ENCODE data around the gene DNAJB6. TPM values are rescaled to one million over a fixed set of nuclear protein-coding genes. Genes with fewer than 3 reads are reported as not detected.

DNAJB6 gene
- total RNA-seq, 2 donors from 2014 or later: 126 to 174 TPM

DNA sequence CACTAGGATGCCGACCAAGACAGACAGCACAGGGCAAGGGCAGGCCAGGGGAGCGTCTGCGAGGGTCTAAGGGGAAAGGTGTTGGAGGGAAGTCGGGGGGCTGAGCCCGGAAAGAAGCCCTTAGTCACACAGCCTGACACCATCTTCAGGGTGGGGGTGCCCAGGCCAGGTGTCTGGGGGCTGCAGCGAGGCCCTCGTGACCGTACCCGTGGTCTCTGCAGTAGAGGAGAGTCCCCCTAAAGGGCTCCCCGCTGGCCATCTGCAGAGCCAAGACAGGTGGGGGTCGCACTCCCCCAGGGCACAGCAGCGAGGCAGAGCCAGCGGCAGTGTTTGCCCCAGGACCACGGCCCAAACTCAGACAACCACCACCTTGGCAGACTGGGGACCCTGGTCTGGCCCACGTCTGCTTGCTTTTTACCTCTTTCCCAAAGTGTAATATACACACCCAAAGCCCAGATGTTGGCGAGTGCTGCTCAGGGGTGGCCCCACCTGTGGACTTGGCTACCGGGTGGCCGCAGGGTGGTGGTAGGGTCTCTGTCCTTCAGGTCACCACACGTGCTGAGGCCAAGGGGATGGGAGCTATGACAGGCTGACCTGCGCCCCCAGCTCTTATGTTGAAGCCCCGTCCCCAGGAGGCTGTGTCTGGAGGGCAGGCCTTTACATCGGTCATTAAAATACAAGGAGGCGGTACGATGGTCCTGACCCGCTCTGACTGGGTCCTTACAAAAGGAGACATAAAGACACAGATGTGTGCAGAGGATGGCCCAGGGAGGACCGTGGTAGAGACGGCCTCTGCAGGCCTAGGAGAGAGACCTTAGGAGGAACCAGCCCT lies 107.4 kb downstream of the DNAJB6 start:
- no peaks in the 10 kb centered on the region for H3K36me3 Mint-ChIP-seq (ENCODE audit: low read depth)
- Histone ChIP-seq H3K4me3 (ENCODE audit: low read length) (no peak overlapping the region), H3K4me1 (ENCODE audit: control insufficient read depth, insufficient read depth, low read length) (no peaks in the 10 kb centered on the region), H3K36me3 (ENCODE audit: control insufficient read depth, insufficient read depth, low read length) (no peaks in the 10 kb centered on the region), H3K27me3 (ENCODE audit: control insufficient read depth, insufficient read depth, low read length, poor library complexity, severe bottlenecking) (no peaks in the 10 kb centered on the region), H3K9ac (ENCODE audit: extremely low read depth, low read length, poor library complexity, severe bottlenecking) (no peak overlapping the region), H3K9me3 (ENCODE audit: control insufficient read depth, low read length) (peaks cover 10% of the 10 kb centered on the region), H3K27ac (ENCODE audit: low read depth, low read length) (no peak overlapping the region)
- no peaks in the 10 kb centered on the region for H3K4me1 Mint-ChIP-seq
- WGBS, 2 experiments (ENCODE audit: insufficient coverage in 1 of 2, insufficient read length in 1 of 2): 80 to 83% methylated on average over 18 to 27 of the region's 27 CpGs
- DNase-seq: no peak
- H3K4me3 Mint-ChIP-seq: no peak overlapping the region
- TF ChIP-seq, protein P1, sequence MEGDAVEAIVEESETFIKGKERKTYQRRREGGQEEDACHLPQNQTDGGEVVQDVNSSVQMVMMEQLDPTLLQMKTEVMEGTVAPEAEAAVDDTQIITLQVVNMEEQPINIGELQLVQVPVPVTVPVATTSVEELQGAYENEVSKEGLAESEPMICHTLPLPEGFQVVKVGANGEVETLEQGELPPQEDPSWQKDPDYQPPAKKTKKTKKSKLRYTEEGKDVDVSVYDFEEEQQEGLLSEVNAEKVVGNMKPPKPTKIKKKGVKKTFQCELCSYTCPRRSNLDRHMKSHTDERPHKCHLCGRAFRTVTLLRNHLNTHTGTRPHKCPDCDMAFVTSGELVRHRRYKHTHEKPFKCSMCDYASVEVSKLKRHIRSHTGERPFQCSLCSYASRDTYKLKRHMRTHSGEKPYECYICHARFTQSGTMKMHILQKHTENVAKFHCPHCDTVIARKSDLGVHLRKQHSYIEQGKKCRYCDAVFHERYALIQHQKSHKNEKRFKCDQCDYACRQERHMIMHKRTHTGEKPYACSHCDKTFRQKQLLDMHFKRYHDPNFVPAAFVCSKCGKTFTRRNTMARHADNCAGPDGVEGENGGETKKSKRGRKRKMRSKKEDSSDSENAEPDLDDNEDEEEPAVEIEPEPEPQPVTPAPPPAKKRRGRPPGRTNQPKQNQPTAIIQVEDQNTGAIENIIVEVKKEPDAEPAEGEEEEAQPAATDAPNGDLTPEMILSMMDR (conservative IDR thresholded peaks at IDR 0.05): no peak
- peaks cover 32% of the 10 kb centered on the region for H3K9me3 Mint-ChIP-seq
- no peak overlapping the region for H3K27ac Mint-ChIP-seq
- peaks cover 4% of the 10 kb centered on the region for H3K27me3 Mint-ChIP-seq (ENCODE audit: insufficient read depth)

DNA sequence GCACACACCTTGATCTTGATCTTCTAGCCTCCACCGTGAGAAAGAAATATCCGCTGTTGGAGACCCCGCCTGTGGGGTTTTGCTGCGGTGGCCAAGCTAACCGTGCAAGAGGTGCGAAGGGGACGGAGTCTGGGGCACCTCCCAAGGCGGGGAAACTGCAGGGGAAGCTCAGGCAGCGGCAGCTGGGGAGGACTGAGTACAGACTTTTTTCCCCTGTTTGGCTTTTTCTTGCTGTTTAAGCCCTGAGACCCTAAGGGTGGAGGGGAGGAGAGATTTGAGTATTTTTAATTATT lies 108.0 kb downstream of the DNAJB6 start:
- Histone ChIP-seq H3K9ac (ENCODE audit: extremely low read depth, low read length, poor library complexity, severe bottlenecking) (no peak overlapping the region), H3K27ac (ENCODE audit: low read depth, low read length) (no peak overlapping the region), H3K9me3 (ENCODE audit: control insufficient read depth, low read length) (peaks cover 4% of the 10 kb centered on the region), H3K4me1 (ENCODE audit: control insufficient read depth, insufficient read depth, low read length) (no peaks in the 10 kb centered on the region), H3K4me3 (ENCODE audit: low read length) (no peak overlapping the region), H3K36me3 (ENCODE audit: control insufficient read depth, insufficient read depth, low read length) (no peaks in the 10 kb centered on the region), H3K27me3 (ENCODE audit: control insufficient read depth, insufficient read depth, low read length, poor library complexity, severe bottlenecking) (no peaks in the 10 kb centered on the region)
- Mint-ChIP-seq H3K9me3 (peaks cover 27% of the 10 kb centered on the region), H3K27ac (no peak overlapping the region), H3K27me3 (ENCODE audit: insufficient read depth) (peaks cover 4% of the 10 kb centered on the region), H3K4me3 (no peak overlapping the region), H3K4me1 (no peaks in the 10 kb centered on the region), H3K36me3 (ENCODE audit: low read depth) (no peaks in the 10 kb centered on the region)
- DNase-seq: no peak
- 53 to 66% methylated on average over 2 to 9 of the region's 9 CpGs for WGBS, 2 experiments (ENCODE audit: insufficient coverage in 1 of 2, insufficient read length in 1 of 2)
- TF ChIP-seq, protein P1 (conservative IDR thresholded peaks at IDR 0.05): no peak

DNA sequence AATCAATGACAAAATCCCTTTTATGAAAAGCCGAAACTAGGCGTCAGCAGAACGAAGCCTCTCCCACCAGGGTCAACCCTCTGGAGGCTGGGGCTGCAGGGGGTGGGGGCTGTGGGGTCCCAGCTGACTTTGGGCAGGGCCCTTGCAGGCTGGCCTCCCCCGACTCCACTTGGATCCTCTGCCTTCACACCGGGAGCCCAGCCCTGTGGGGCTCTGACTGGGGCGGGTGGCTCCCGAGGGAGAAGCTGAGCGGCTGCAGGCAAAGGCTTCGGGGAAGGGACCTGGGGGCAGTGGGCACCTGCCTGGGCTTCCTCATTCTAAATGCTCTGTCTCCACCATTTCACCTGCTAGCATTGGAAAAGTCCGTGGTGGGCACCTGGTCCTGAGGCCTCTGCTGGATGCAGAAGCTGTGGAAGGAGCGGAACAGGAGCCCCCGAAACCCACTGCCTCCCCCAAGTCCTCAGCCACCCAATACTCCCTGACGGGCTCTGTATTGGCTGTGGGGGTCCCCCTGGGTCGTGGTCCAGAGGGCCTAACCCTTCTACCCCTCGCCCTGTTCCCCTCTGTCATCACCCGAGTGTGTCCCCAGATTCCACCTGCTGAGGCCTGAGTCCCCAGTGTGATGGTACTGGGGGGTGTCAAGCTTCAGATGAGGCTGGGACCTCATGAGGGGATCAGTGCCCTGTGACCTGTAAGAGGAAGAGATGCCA lies 108.6 kb downstream of the DNAJB6 start:
- 72 to 76% methylated on average over 7 to 16 of the region's 16 CpGs for WGBS, 2 experiments (ENCODE audit: insufficient coverage in 1 of 2, insufficient read length in 1 of 2)
- TF ChIP-seq, protein P1 (conservative IDR thresholded peaks at IDR 0.05): no peak
- DNase-seq: no peak
- H3K9ac ChIP-seq (ENCODE audit: extremely low read depth, low read length, poor library complexity, severe bottlenecking): no peak overlapping the region
- no peak overlapping the region for H3K27ac ChIP-seq (ENCODE audit: low read depth, low read length)
- Mint-ChIP-seq H3K27me3 (ENCODE audit: insufficient read depth) (peaks cover 4% of the 10 kb centered on the region), H3K9me3 (peaks cover 22% of the 10 kb centered on the region), H3K27ac (no peak overlapping the region), H3K4me1 (no peaks in the 10 kb centered on the region), H3K4me3 (no peak overlapping the region), H3K36me3 (ENCODE audit: low read depth) (no peaks in the 10 kb centered on the region)
- H3K36me3 ChIP-seq (ENCODE audit: control insufficient read depth, insufficient read depth, low read length): no peaks in the 10 kb centered on the region
- no peaks in the 10 kb centered on the region for H3K27me3 ChIP-seq (ENCODE audit: control insufficient read depth, insufficient read depth, low read length, poor library complexity, severe bottlenecking)
- no peak overlapping the region for H3K4me3 ChIP-seq (ENCODE audit: low read length)
- H3K4me1 ChIP-seq (ENCODE audit: control insufficient read depth, insufficient read depth, low read length): no peaks in the 10 kb centered on the region
- no peaks in the 10 kb centered on the region for H3K9me3 ChIP-seq (ENCODE audit: control insufficient read depth, low read length)
